ENCODE measurements around the gene PRPH2.
A peak's percentile ranks its signal among the peaks of the same experiment; 100 is the strongest.

The PRPH2 gene

GRCh38 chr6:42751055-42751454 lies 28.7 kb upstream of the PRPH2 start:
- no peak for DNase-seq (ENCODE audit: low spot score)
- TF ChIP-seq, protein P1, sequence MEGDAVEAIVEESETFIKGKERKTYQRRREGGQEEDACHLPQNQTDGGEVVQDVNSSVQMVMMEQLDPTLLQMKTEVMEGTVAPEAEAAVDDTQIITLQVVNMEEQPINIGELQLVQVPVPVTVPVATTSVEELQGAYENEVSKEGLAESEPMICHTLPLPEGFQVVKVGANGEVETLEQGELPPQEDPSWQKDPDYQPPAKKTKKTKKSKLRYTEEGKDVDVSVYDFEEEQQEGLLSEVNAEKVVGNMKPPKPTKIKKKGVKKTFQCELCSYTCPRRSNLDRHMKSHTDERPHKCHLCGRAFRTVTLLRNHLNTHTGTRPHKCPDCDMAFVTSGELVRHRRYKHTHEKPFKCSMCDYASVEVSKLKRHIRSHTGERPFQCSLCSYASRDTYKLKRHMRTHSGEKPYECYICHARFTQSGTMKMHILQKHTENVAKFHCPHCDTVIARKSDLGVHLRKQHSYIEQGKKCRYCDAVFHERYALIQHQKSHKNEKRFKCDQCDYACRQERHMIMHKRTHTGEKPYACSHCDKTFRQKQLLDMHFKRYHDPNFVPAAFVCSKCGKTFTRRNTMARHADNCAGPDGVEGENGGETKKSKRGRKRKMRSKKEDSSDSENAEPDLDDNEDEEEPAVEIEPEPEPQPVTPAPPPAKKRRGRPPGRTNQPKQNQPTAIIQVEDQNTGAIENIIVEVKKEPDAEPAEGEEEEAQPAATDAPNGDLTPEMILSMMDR (conservative IDR thresholded peaks at IDR 0.05; ENCODE audit: low read depth) = no peak
- H3K27ac ChIP-seq = no peak overlapping the region
- ChIA-PET CTCF (no interaction called here), POLR2A (ENCODE audit: low non-redundant PET) (no interaction called here)

- TF ChIP-seq, protein P1 (conservative IDR thresholded peaks at IDR 0.05; ENCODE audit: low read depth) = no peak
- ChIA-PET POLR2A (ENCODE audit: low non-redundant PET) (interaction anchor here (0.6 to 0.7 kb wide), 3 partner anchors 34 to 357 kb away, joined by 4 read pairs; no protein-coding TSS in a partner anchor), CTCF (interaction anchor here (0.5 to 0.6 kb wide), 3 partner anchors 14 to 84 kb away, joined by 3 to 5 read pairs (median 3); no protein-coding TSS in a partner anchor)
- DNase-seq (ENCODE audit: low spot score) = no peak
- H3K27ac ChIP-seq = peak overlapping the region; percentile 100
Observed at GRCh38 chr6:42748203-42748898, 26.0 kb upstream of the PRPH2 start.

- DNase-seq (ENCODE audit: low spot score) = peak; percentile 94
- ChIA-PET POLR2A (ENCODE audit: low non-redundant PET) (interaction anchor here (0.6 to 3.1 kb wide), 5 partner anchors 17 to 133 kb away, joined by 3 to 13 read pairs (median 4); partner anchors contain the start of genes BICRAL and RPL7L1), CTCF (interaction anchor here (0.5 to 1.3 kb wide), 3 partner anchors 20 to 41 kb away, joined by 3 to 4 read pairs (median 3); no protein-coding TSS in a partner anchor)
- TF ChIP-seq, protein P1 (conservative IDR thresholded peaks at IDR 0.05; ENCODE audit: low read depth) = no peak
- peak overlapping the region; percentile 100 for H3K27ac ChIP-seq
Observed at GRCh38 chr6:42746463-42747391, 24.3 kb upstream of the PRPH2 start.

- POLR2A ChIA-PET (ENCODE audit: low non-redundant PET) = interaction anchor here (0.5 to 3.1 kb wide), 7 partner anchors 16 to 133 kb away, joined by 3 to 13 read pairs (median 4); partner anchors contain the start of genes BICRAL and RPL7L1
- TF ChIP-seq, protein P1 (conservative IDR thresholded peaks at IDR 0.05; ENCODE audit: low read depth) = no peak
- CTCF ChIA-PET = interaction anchor here (0.6 kb wide), 2 partner anchors 20 to 42 kb away, joined by 3 to 7 read pairs; no protein-coding TSS in a partner anchor
- peak within 1 kb of the TSS; percentile 100 for H3K27ac ChIP-seq
- DNase-seq (ENCODE audit: low spot score) = peak; percentile 100
Observed at GRCh38 chr6:42745640-42746462, 23.5 kb upstream of the PRPH2 start, which contains the start of gene TBCC. TBCC (minus strand) TSS chr6:42746103; CDS start chr6:42746073, 30 bp downstream.

- TF ChIP-seq, protein P1 (conservative IDR thresholded peaks at IDR 0.05; ENCODE audit: low read depth) = no peak
- CTCF ChIA-PET = interaction anchor here (0.5 to 0.6 kb wide), 2 partner anchors 42 to 1262 kb away, joined by 3 to 7 read pairs; no protein-coding TSS in a partner anchor
- no peak for DNase-seq (ENCODE audit: low spot score)
- H3K27ac ChIP-seq = peak overlapping the region; percentile 100
- POLR2A ChIA-PET (ENCODE audit: low non-redundant PET) = interaction anchor here (0.5 to 3.1 kb wide), 5 partner anchors 15 to 134 kb away, joined by 3 to 13 read pairs (median 4); partner anchors contain the start of genes BICRAL and RPL7L1
Observed at GRCh38 chr6:42745083-42745639, 22.8 kb upstream of the PRPH2 start.

Measured in RWPE1 (cell line).